ENCODE results near the gene ASS1. TPM values are rescaled to one million over a fixed set of nuclear protein-coding genes. Genes with fewer than 3 reads are reported as not detected.
A peak's percentile ranks its signal among the peaks of the same experiment; 100 is the strongest.

ASS1 gene
- total RNA-seq, 1 experiment from 2014 or later = 118 TPM

- no TSS peak for BruUV-seq (replicated peaks)
- H3K4me3 ChIP-seq (ENCODE audit: low read depth, low read length) = no peak overlapping the region
- Mint-ChIP-seq H3K4me1 (ENCODE audit: low read depth, unreplicated experiment) (no peaks in the 10 kb centered on the region), H3K27ac (ENCODE audit: unreplicated experiment) (no peak overlapping the region), H3K27me3 (ENCODE audit: insufficient read depth, unreplicated experiment) (peaks cover 3% of the 10 kb centered on the region), H3K4me3 (ENCODE audit: unreplicated experiment) (no peak overlapping the region), H3K36me3 (ENCODE audit: insufficient read depth, unreplicated experiment) (peaks cover 8% of the 10 kb centered on the region), H3K9me3 (ENCODE audit: unreplicated experiment) (no peaks in the 10 kb centered on the region)
- H3K27me3 ChIP-seq (replicated peaks; ENCODE audit: control insufficient read depth, insufficient read depth, low read length) = no peaks in the 10 kb centered on the region
- no peaks in the 10 kb centered on the region for H3K36me3 ChIP-seq (ENCODE audit: control insufficient read depth, insufficient read depth, low read length)
- intact Hi-C loops (cut with micrococcal nuclease; ENCODE audit: unreplicated experiment) = loop anchor here (10.0 kb wide), 2 partner anchors 115 to 165 kb away; partner anchors contain the start of gene FUBP3
- TF ChIP-seq CTCF (IDR thresholded peaks at IDR 0.05; ENCODE audit: insufficient read depth in 1 of 2, low read depth in 1 of 2, low read length in 1 of 2, severe bottlenecking in 1 of 2, unreplicated experiment in 1 of 2) = no peak
- DNase-seq = no peak
- no peaks in the 10 kb centered on the region for H3K4me1 ChIP-seq
- ChIA-PET CTCF (interaction anchor here (0.6 to 1.3 kb wide), 9 partner anchors 10 to 335 kb away, joined by 3 to 21 read pairs (median 4); no protein-coding TSS in a partner anchor), POLR2A (no interaction called here)
- H3K9me3 ChIP-seq = no peaks in the 10 kb centered on the region
Observed at GRCh38 chr9:130459941-130460669, 15.3 kb downstream of the ASS1 start.

- H3K36me3 ChIP-seq (ENCODE audit: control insufficient read depth, insufficient read depth, low read length) = no peaks in the 10 kb centered on the region
- no peaks in the 10 kb centered on the region for H3K9me3 ChIP-seq
- H3K4me1 ChIP-seq = no peaks in the 10 kb centered on the region
- TF ChIP-seq CTCF (IDR thresholded peaks at IDR 0.05; ENCODE audit: insufficient read depth in 1 of 2, low read depth in 1 of 2, low read length in 1 of 2, severe bottlenecking in 1 of 2, unreplicated experiment in 1 of 2) = peak; percentile 91 to 94
- H3K4me3 ChIP-seq (ENCODE audit: low read depth, low read length) = no peak overlapping the region
- Mint-ChIP-seq H3K4me1 (ENCODE audit: low read depth, unreplicated experiment) (no peaks in the 10 kb centered on the region), H3K27ac (ENCODE audit: unreplicated experiment) (no peak overlapping the region), H3K4me3 (ENCODE audit: unreplicated experiment) (no peak overlapping the region), H3K36me3 (ENCODE audit: insufficient read depth, unreplicated experiment) (peaks cover 8% of the 10 kb centered on the region), H3K9me3 (ENCODE audit: unreplicated experiment) (no peaks in the 10 kb centered on the region), H3K27me3 (ENCODE audit: insufficient read depth, unreplicated experiment) (peaks cover 3% of the 10 kb centered on the region)
- ChIA-PET POLR2A (no interaction called here), CTCF (interaction anchor here (0.6 to 1.3 kb wide), 8 partner anchors 15 to 319 kb away, joined by 3 to 21 read pairs (median 4); no protein-coding TSS in a partner anchor)
- intact Hi-C loops (cut with micrococcal nuclease; ENCODE audit: unreplicated experiment) = loop anchor here (1.0 to 10.0 kb wide), 3 partner anchors 114 to 221 kb away; partner anchors contain the start of gene FUBP3
- peak in 1 of 2 experiments; percentile 77 for DNase-seq
- H3K27me3 ChIP-seq (replicated peaks; ENCODE audit: control insufficient read depth, insufficient read depth, low read length) = no peaks in the 10 kb centered on the region
- no TSS peak for BruUV-seq (replicated peaks)
Observed at GRCh38 chr9:130461218-130461630, 16.5 kb downstream of the ASS1 start.

- POLR2A ChIA-PET = interaction anchor here (0.6 kb wide), 1 partner anchor 647 kb away, joined by 4 read pairs; no protein-coding TSS in a partner anchor
- Histone ChIP-seq H3K36me3 (ENCODE audit: control insufficient read depth, insufficient read depth, low read length) (no peaks in the 10 kb centered on the region), H3K4me3 (ENCODE audit: low read depth, low read length) (no peak overlapping the region), H3K4me1 (no peaks in the 10 kb centered on the region), H3K9me3 (no peaks in the 10 kb centered on the region), H3K27me3 (replicated peaks; ENCODE audit: control insufficient read depth, insufficient read depth, low read length) (no peaks in the 10 kb centered on the region)
- no peak for DNase-seq
- CTCF ChIA-PET = interaction anchor here (1.5 kb wide), 1 partner anchor 221 kb away, joined by 8 read pairs; no protein-coding TSS in a partner anchor
- Mint-ChIP-seq H3K9me3 (ENCODE audit: unreplicated experiment) (no peaks in the 10 kb centered on the region), H3K27me3 (ENCODE audit: insufficient read depth, unreplicated experiment) (peaks cover 3% of the 10 kb centered on the region), H3K4me3 (ENCODE audit: unreplicated experiment) (no peak overlapping the region), H3K36me3 (ENCODE audit: insufficient read depth, unreplicated experiment) (peaks cover 8% of the 10 kb centered on the region), H3K4me1 (ENCODE audit: low read depth, unreplicated experiment) (no peaks in the 10 kb centered on the region), H3K27ac (ENCODE audit: unreplicated experiment) (no peak overlapping the region)
- TF ChIP-seq CTCF (IDR thresholded peaks at IDR 0.05; ENCODE audit: insufficient read depth in 1 of 2, low read depth in 1 of 2, low read length in 1 of 2, severe bottlenecking in 1 of 2, unreplicated experiment in 1 of 2) = no peak
- intact Hi-C loops (cut with micrococcal nuclease; ENCODE audit: unreplicated experiment) = loop anchor here (1.0 to 10.0 kb wide), 3 partner anchors 113 to 221 kb away; partner anchors contain the start of gene FUBP3
- no TSS peak for BruUV-seq (replicated peaks)
Observed at GRCh38 chr9:130461731-130462130, 17.0 kb downstream of the ASS1 start.

Measured in Caco-2 (cell line).